Measurements from ENCODE around the gene AZIN2.

GRCh38 chr1:33148615-33149014, 67.7 kb downstream of the AZIN2 start:
- no peak for TF ChIP-seq CTCF (IDR thresholded peaks at IDR 0.05 in 2 of 3, conservative IDR thresholded peaks at IDR 0.05 in 1 of 3; ENCODE audit: control insufficient read depth in 2 of 3, extremely low read depth in 1 of 3, insufficient read depth in 1 of 3, low read depth in 3 of 3, low read length in 3 of 3)
- no peak for TF ChIP-seq TAF1 (IDR thresholded peaks at IDR 0.05; ENCODE audit: borderline replicate concordance, low read depth, low read length)
- TF ChIP-seq SUZ12 (IDR thresholded peaks at IDR 0.05; ENCODE audit: unreplicated experiment): no peak
- no peak for TF ChIP-seq YBX1 (IDR thresholded peaks at IDR 0.05)
- no peak for TF ChIP-seq SMAD5 (IDR thresholded peaks at IDR 0.05; ENCODE audit: low read depth)
- no peak for TF ChIP-seq LARP7 (IDR thresholded peaks at IDR 0.05)
- no peak for TF ChIP-seq NR2F1 (conservative IDR thresholded peaks at IDR 0.05)
